Measurements from ENCODE around the gene PITPNM1.

DNA sequence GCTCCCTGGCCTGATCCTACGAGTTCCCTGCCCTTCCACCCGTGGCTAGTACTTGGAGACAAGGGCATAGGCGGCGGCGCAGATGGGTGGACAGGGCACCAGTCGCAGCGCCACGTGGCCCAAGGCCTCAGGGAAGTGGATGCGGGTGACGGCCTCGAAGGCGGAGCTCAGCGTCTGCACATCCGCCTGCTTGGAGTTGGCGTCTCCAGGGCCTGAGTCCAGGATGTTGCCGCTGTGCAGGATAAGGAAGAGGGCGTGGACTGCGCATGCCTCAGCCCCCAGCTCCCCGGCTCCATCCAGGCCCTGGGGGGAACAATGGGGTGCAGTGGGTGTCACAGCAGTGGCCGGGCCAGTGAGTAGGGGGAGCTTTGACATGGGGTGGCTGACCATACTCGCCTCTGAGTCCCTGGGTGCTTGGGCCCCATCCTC lies 6.6 kb downstream of the PITPNM1 start:
- TF ChIP-seq EZH2phosphoT487 (IDR thresholded peaks at IDR 0.05; ENCODE audit: borderline replicate concordance, low read length) (no peak), EZH2 (IDR thresholded peaks at IDR 0.05; ENCODE audit: low read length, unreplicated experiment) (no peak)
